Ovary (tissue), 3 donors: ENCODE measurements around the gene F2RL3.

Experiments used
- CTCF ChIP-seq, 3 donors: fragments of 450-650 bp in 2 of 3; fragments of 200-600 bp in 1 of 3; IDR thresholded peaks; one replicate each; pipeline versions ENCODE4 v1.5.1 to v1.8.0; 2016 to 2022; ENCODE audit warnings: antibody characterized with exemption in 3 of 3, mild to moderate bottlenecking in 1 of 3
- EP300 ChIP-seq: sonication (generic); formaldehyde crosslinking; IDR thresholded peaks from one replicate; pipeline ENCODE4 v1.6.1; 2017; ENCODE audit warnings: antibody characterized with exemption
- donor health status: DM: no; HTN: no; CAD: no.

DNA sequence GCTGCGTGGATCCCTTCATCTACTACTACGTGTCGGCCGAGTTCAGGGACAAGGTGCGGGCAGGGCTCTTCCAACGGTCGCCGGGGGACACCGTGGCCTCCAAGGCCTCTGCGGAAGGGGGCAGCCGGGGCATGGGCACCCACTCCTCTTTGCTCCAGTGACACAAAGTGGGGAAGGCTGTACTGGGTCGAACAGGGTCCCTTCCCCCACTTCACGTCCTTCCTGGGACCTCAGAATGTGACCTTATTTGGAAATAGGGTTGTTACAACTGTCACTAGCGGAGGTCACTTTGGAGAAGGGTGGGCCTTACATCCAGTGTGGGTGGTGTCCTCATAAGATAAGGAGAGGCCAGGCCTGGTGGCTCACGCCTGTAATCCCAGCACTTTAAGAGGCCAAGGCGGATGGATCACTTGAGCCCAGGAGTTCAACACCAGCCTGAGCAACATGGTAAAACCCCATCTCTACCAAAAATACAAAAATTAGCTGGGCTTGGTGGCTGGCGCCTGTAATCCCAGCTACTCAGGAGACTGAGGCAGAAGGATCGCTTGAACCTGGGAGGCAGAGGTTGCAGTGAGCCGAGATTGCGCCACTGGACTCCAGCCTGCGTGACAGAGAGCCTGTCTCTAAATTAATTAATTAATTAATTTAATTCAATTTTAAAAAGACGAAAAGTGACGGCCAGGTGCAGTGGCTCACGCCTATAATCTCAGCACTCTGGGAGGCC is 1.8 kb downstream of the F2RL3 start:
- TF ChIP-seq CTCF (IDR thresholded peaks at IDR 0.05) = no peak
- no peak for TF ChIP-seq EP300
